NOMO-1 (cell line): ENCODE data around the gene TMC5.
"Not testable (repeated sequence)": the region's sequence is repeated elsewhere in the genome, so short reads cannot be mapped to it uniquely, and the experiment has no call there.

Experiments used
- DNase-seq, 2 experiments: peaks; one replicate each; lab custom pipeline; 2025; ENCODE audit not compliant: unreplicated experiment in 2 of 2; lab: John Stamatoyannopoulos, UW

The TMC5 gene, protein sequence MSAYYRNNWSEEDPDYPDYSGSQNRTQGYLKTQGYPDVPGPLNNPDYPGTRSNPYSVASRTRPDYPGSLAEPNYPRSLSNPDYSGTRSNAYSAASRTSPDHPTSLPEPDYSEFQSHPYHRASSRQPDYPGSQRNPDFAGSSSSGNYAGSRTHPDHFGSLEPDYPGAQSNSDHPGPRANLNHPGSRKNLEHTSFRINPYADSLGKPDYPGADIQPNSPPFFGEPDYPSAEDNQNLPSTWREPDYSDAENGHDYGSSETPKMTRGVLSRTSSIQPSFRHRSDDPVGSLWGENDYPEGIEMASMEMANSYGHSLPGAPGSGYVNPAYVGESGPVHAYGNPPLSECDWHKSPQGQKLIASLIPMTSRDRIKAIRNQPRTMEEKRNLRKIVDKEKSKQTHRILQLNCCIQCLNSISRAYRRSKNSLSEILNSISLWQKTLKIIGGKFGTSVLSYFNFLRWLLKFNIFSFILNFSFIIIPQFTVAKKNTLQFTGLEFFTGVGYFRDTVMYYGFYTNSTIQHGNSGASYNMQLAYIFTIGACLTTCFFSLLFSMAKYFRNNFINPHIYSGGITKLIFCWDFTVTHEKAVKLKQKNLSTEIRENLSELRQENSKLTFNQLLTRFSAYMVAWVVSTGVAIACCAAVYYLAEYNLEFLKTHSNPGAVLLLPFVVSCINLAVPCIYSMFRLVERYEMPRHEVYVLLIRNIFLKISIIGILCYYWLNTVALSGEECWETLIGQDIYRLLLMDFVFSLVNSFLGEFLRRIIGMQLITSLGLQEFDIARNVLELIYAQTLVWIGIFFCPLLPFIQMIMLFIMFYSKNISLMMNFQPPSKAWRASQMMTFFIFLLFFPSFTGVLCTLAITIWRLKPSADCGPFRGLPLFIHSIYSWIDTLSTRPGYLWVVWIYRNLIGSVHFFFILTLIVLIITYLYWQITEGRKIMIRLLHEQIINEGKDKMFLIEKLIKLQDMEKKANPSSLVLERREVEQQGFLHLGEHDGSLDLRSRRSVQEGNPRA

DNA sequence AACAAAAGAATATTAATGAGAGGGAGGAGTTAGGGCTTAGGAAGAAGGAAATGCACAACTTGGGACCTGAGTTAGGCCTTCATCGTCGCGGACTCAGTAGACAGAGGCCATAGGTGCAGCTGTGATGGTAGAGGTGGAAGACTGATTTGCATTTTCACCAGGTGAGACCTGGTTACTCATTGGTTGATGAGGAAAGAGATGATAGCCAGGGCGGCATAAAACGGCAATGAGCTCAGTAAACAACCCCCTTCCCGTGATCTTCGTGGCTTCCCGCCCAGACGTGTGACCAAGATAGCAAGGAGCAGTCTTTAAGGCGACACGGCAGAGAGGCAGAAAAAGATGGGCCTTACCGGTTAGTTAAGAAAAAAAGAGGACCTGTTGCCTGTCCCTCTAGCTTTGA is at the start of gene TMC5:
TMC5 (plus strand) TSS at position 244 of the 400 bp plus-strand sequence. CDS start 22,156 bp downstream, outside the sequence.
- no peak for DNase-seq

DNA sequence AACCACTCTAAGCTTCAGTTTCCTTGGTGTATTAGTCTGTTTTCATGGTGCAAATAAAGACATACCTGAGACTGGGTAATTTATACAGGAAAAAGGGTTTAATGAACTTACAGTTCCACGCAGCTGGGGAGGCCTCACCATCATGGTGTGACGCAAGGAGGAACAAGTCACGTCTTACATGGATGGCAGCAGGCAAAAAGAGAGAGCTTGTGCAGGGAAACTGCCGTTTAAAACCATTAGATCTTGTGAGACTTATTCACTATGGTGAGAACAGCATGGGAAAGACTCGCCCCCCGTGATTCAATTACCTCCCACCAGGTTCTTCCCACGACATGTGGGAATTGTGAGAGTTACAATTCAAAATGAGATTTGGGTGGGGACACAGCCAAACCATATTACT is 45.1 kb upstream of the TMC5 start:
- not testable (repeated sequence) for DNase-seq

DNA sequence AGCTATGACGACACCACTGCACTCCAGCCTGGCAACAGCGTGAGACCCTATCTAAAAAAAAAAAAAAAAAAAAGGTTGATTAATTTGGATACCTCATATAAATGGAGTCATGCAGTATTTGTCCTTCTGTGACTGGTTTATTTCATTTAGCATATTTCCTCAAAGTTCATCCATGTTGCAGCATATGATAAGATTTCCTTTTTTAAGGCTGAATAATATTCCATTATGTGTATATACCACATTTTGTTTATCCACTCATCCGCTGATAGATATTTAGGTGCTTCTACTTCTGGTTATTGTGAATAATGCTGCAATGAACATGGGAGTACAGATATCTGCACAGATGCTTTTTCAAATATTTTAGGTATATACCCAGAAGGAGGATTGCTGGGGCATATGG is 43.3 kb upstream of the TMC5 start:
- no peak for DNase-seq

DNA sequence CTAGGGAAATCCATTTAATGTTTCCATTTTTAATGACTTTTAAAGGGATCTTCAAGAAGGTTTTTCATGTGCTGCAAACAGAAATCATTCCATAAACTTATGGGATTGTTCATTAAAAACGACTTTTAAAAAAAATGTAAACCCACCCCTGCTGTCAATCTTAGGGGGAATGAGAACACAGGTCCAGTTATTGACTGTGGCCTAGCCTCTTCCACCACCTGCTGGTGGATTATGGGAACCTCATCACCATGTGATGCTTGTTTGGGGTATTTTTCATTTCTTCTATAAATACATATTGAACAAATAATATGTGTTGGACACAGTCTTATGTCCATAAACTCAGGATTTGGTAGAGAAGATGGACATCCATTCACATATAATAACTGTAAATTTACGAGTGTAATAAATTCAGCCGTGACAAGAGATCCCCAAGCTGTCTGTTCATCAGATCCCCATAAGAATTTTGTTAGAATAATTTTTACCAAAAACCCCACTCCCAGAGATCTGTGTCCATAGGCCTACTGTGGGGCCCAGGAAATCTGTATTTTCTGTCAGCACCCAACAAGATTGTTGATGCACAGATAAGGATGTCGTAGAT is 42.0 kb upstream of the TMC5 start:
- peak; percentile 11 to 66 for DNase-seq

DNA sequence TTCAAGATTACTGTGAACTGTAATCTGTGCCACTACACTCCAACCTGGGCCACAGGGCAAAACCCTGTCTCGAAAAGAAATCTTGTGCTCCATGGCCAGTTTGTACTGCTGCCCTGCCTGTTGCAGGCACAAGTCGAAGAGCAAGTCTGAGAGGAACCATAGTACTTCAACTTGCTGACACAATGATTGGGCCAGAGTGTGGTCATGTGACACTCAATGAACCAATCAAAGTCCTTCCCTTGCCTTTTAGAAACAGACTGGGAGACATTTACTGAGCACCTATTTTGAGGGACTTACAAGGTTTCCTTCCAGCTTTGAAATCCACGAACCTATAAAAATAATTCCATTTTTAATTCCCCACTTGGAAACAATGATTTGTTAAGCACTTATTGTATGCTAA is 39.8 kb upstream of the TMC5 start:
- DNase-seq = no peak

DNA sequence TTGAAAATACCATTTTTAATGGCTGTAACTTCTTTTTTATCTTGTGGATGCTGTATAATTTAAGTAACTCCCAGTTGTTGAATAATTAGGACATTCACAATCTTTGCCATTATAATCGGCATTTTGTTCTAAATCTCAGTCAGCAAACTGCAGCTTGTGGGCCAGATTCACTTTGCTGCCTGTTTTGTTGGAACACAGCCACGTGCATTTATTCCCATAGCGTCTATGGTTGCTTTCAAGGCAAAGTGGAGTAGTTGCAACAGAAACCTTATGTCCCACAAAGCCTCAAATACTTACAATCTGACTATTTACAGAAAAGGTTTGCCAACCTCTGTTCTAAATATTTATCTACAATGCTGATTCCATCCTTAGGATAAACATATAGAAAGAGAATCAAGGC is 39.2 kb upstream of the TMC5 start:
- no peak for DNase-seq

DNA sequence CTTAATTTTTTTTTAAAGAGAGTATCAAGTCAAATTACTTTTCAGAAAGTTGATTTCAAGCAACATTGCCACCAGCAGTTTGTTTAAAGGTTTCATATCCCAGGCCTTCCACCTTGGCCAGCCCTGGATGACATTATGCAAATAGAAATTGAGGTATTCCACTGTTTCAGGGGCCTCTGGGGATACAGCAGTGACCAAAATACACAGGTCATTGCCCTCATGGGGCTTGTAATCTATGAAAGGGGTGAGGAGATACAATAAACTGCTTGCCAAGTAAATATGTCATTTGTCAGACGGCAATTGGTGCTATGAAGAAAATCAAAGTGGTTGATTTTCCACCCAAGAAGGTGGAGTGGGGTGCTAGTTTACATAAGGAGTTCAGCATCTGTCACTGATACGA is 37.8 kb upstream of the TMC5 start:
- no peak for DNase-seq

DNA sequence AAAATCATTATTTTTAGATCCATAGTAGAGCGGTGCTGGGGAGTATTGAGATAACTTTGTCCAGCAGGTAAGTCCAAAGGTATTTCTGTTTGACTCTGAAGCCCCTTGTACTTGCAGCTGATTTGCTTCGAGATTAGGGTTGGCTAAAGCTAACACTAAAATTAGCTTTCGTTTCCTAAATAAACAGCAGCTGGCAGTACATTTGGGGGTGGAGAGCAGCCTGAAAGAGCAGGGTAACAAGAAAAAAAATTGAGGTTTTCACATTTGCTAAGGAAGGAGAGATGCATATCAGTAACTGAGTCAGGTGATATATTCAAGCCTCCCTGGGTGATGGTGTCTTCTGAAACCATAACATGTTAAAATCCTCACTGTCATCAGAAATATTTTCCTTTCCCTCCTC is 37.4 kb upstream of the TMC5 start:
- DNase-seq = no peak

DNA sequence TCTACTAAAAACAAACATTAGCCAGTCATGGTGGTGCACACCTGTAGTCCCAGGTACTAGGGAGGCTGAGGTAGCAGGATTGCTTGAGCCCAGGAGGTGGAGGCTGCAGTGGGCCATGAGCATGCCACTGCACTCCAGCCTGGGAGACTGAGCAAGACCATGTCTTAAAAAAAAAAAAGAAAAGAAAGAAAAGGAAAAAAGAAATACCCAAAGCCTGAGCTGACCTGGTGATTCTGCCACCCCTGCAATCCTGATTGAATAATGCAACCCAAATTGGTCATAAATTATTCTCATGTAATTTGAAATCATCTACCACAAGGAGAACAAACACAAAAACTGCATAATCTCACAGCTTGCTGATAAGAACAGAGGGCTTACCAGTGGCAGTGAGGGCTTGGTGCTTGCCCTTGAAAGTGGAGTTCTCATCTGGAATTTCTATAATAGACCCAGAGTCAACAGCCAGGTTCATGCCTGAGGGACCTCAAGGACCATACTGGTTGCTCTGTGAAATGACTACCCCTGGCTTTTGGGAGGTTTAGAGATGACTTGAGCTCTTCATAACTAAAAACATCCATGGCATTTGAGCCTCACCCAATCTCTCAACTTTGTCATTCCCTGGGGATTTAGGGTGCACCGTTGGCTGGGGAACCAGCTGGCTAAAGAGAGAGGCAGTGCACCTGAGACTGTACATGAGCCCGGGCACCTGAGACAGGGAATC is 35.4 kb upstream of the TMC5 start:
- no peak for DNase-seq

DNA sequence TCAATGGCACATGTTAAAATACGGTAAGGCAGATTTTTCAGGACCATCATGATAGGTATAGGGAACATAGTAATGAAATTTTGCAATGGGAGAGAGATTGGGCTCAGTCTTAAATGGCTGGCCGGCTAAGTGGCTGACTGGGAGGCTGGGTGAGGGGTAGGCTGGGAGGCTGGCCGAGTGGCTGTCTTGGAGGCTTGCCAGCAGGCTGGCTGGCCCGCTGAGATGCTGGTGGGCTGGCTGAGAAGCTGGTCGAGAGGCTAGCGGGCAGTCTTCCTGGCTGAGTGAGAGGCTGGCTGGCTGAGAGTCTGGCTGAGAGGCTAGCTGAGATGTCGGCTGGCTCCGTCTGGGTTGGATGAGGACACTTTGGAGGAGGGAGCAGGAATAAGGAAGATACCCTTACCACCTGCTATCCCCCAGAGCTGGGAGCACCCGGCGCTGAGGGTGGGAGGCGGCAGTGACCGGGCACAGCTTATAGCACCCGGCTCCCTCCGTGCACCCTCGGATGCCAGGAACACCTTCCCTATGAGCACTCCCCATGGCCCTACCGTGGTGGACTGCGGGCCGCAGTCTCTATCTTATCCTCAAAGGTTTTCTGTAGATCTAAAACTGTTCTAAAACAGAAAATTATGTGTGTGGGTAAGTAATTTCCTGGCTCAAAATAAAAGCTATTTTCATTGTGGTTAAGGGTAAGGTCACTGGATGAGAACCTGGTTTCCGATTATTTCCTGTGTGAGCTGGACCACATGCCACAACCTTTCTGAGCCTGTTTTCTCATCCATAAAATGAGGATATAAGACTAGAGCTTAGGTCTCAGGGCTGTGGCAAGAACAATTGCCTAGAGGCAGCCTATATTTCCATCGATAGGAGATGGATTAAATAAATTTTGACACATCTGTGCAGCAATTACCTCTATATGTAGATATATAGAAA is 34.5 kb upstream of the TMC5 start:
- DNase-seq = no peak

DNA sequence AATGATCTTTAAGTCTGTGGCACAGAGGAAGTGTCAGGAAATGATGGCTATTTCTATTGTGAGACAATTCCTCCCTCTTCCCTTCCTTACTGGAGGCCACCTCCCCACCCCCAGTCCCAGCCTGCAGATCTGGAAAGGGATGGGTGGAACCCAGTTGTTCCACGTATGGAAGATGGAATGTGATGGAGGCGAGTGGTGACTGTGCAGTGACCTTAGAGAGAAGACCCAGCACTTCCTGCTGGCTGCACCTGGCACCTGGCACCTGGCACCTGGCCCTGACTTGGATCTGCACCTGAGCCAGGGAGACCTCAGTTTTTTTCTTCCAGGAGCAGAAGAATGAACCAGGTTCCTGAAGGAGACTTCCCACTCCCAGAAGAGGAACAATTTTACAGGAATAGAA is 33.0 kb upstream of the TMC5 start:
- DNase-seq = no peak

DNA sequence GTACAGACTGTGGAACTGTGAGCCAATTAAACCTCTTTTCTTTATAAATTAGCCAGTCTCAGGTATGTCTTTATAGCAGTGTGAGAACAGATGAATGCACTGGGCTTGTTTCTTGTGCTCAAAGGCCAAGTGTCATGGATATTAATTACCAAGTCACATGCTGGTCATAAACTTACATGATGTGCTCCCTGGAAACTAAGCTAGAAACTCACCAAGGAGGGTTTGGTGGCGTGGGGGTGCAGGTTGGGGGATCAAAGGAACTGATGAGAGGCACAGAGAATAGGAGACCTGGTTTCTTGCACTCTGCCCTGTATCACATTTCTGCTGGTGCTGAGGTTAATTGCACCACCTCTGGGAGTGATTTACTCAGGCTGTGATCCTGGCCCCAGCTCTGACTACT is 31.2 kb upstream of the TMC5 start:
- no peak for DNase-seq

DNA sequence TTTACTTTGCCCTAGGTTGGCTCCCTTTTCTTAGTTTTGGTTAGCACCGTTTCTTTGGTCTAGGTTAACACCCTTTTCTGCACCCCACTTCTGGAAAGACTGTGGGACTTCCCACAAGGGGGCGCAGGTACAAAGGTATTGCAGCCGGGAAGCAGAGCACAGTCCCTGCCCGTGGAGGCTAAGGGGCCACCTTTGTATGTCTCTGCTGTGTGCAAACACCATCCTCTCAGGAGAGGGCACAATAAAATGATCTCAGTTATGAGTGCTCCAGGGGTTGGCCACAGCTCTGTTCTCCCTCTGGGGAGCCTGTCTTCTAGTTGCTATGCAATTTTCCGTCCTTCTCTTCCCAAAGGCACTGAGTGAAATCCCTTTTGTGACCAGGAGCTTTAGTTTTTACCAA is 28.4 kb upstream of the TMC5 start:
- DNase-seq = peak; percentile 17 to 21

DNA sequence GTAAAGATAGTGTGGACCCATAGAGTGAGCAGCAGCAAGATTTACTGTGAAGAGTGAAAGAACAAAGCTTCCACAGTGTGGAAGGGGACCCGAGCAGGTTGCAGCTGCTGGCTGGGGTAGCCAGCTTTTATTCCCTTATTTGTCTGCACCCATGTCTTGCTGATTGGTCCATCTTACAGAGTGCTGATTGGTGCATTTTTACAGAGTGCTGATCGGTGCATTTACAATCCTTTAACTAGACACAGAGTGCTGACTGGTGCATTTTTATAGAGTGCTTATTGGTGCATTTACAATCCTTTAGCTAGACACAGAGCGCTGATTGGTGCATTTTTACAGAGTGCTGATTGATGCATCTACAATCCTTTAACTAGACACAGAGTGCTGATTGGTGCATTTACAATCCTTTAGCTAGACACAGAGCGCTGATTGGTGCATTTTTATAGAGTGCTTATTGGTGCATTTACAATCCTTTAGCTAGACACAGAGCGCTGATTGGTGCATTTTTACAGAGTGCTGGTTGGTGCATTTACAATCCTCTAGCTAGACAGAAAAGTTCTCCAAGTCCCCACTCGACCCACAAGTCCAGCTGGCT is 26.4 kb upstream of the TMC5 start:
- DNase-seq = not testable (repeated sequence)

DNA sequence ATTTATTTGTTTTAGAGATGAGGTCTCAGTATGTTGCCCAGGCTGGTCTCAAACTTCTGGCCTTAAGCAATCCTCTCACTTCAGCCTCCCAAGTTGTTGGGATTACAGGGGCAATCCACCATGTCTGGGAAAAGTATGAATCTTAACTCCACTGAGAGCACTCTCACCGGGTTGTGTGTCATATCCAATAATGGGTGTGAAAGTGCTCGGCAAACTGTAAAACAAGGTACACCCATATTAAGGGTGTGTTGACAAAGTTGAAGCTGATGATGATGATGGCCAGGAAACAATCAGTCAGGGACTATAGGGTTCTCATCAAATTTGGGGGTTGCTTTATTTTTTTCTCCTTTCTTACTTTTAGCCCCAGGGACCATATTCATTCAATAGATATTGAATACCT is 25.3 kb upstream of the TMC5 start:
- no peak for DNase-seq

DNA sequence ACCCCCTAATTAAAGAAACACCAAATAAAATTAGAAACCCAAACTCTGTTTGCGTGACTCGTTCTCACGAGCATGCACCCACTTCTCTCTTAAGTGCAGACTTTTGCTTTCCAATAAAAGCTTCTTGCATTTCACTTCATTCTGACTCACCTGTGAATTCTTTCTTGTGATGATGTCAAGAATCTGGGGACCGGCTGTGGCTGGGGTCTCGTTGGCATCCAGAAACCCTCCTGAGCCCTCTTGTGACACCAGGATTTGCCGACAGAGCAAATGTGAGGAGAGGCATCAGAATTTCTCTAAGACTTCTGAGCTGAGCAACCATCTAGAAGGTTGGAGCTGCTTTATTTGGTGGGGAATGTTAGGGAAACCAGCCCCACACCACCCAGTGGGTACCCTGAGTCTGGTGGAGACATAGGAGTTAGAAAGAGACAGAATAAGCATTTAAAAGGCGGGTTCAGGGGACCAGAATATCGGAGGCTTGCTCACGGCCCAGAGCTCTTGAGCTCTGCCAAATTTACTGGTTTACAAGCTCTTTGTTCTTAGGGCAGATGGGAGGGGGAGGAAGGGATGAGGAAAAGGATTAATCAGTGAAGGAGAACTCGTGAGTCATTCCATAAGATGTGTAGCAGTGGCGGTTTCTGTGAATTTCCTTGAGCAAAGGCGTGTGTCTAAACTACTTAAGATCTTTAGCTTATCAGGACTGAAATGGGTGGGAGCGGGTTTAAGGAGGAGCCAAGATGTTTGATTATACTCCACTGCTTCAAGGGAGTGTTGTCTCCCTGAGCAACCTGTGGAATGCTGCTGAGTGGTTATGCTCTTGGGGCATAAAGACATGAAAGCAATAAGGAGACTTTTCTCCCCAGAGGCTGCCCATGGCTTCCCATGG is 24.2 kb upstream of the TMC5 start:
- DNase-seq = no peak

DNA sequence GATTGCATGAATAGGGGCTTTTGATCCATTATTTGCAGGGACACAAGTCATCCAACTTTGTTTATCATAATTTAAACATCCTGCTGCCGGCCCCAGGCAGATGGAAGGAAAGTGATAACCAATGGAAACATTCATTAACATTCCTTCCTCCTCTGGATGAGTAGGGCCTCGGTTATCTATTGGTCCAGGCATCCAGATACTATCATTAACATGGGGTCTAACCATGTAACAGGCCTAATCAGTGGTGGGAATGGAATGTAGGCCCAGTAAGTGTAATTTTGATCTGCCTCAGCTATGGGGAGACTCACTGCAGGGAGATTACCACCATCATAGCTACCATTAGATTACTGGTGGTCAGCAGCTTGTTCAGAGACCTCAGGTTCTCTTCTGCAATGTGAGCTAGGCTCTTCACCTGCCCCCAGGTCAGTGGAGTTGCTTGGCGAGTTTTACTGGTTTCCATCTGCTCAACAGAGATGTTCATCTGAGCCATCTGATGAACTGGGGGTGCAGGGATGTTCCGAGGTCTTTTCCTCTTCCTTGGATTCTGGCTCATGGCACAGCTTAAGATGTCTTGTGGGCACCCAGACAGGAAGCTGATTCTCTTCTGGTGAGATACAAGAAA is 21.9 kb upstream of the TMC5 start:
- not testable (repeated sequence) for DNase-seq

DNA sequence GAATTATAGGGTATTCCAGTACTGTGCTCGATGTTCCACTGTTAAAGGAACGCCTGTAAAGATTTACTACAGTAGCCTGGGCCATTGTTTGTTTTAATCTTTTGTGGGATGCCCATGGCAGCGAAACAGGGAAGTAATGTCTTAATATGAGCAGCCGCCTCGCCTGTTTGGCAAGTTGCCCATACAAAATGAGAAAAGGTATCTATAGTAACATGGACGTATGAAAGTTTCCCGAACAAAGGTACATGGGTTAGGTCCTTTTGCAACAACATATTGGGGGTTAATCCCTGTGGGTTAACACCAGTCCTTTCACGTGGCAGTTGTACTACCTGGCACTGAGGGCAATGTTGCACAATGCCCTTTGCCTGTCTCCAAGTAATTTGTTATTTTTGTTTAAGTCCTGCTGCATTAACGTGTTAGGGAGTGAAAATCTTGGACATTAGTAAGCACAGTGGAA is 21.1 kb upstream of the TMC5 start:
- DNase-seq = peak; percentile 50 to 68
